HCT116 (cell line): ENCODE measurements around the gene OR52N5. TPM values are rescaled to one million over a fixed set of nuclear protein-coding genes. Genes with fewer than 3 reads are reported as not detected.

Experiments
- ATAC-seq: fragments of 200-7000 bp; cut with Tn5 transposase; 2 replicates; pipeline ENCODE4 v1.9.1; 2020; ENCODE audit warnings: mild to moderate bottlenecking, moderate library complexity
- BruUV-seq: library from RNA; stranded (reverse); fragments of 400-500 nt; replicated peaks from 2 replicates; lab custom pipeline; 2021; lab: Mats Ljungman, UMichigan
- CTCF ChIA-PET: fragments of 300-600 bp; sonication (Branson Sonifier 250); formaldehyde crosslinking; loops from one replicate; lab custom pipeline; 2021; ENCODE audit warnings: antibody characterized with exemption; lab: Charles Lee
- POLR2A ChIA-PET: fragments of 300-600, 350-600 bp; sonication (Branson Sonifier 250); formaldehyde crosslinking; loops from one replicate; lab custom pipeline; 2021; ENCODE audit warnings: antibody characterized with exemption; lab: Charles Lee
- RAD21 ChIA-PET, 2 experiments: fragments of 300-600 bp; sonication (Branson Sonifier 250); formaldehyde crosslinking; loops; one replicate each; lab custom pipeline; 2023; ENCODE audit warnings: low total read pairs in 2 of 2; ENCODE audit not compliant: uncharacterized antibody in 2 of 2, unreplicated experiment in 2 of 2, low non-redundant PET in 1 of 2; lab: Charles Lee
- DNase-seq: peaks from one replicate; pipeline ENCODE4 v3.0.0-alpha.2; 2010; ENCODE audit warnings: low read depth, low spot score
- H2AFZ ChIP-seq: fragments of 200-600 bp; shearing (Covaris generic), sonication (generic); 2 replicates; pipeline ENCODE4 v1.6.1; 2017; ENCODE audit warnings: low read depth, mixed run types, mixed read lengths, antibody characterized with exemption, low read length; ENCODE audit not compliant: poor library complexity, severe bottlenecking
- H3K27ac ChIP-seq: 2 replicates; pipeline ENCODE4 v1.5.1; 2012; ENCODE audit warnings: low read depth, low read length
- H3K27me3 ChIP-seq: fragments of 200-600 bp; sonication (generic); 2 replicates; pipeline ENCODE4 v1.6.1; 2016; ENCODE audit warnings: mixed run types, low read length, mixed read lengths; ENCODE audit not compliant: insufficient read depth
- H3K36me3 ChIP-seq, 2 experiments: fragments of 200-500 bp in 1 of 2; fragments of 200-600 bp in 1 of 2; sonication (Bioruptor generic) in 1 of 2; sonication (generic) in 1 of 2; 2 replicates each; pipeline versions ENCODE4 v1.5.1 to v1.6.1; 2014 to 2016; ENCODE audit warnings: low read length in 2 of 2, inconsistent platforms in 1 of 2, mixed read lengths in 1 of 2, mixed run types in 1 of 2; ENCODE audit not compliant: insufficient read depth in 2 of 2, control insufficient read depth in 1 of 2
- H3K4me1 ChIP-seq, 2 experiments: fragments of 200-600 bp in 1 of 2; sonication (generic) in 1 of 2; 2 replicates each; pipeline versions ENCODE4 v1.5.1 to v1.6.1; 2012 to 2017; ENCODE audit warnings: low read length in 2 of 2, inconsistent platforms in 1 of 2, mild to moderate bottlenecking in 1 of 2, mixed read lengths in 1 of 2, mixed run types in 1 of 2, moderate library complexity in 1 of 2; ENCODE audit not compliant: insufficient read depth in 2 of 2, control insufficient read depth in 1 of 2
- H3K4me2 ChIP-seq: fragments of 200-600 bp; sonication (generic); 2 replicates; pipeline ENCODE4 v1.6.1; 2017; ENCODE audit warnings: mixed run types, low read length, mixed read lengths
- H3K4me3 ChIP-seq, 2 experiments: fragments of 200-600 bp in 1 of 2; sonication (generic) in 1 of 2; replicated peaks in 1 of 2; 2 replicates each; pipeline ENCODE4 v1.5.1; 2011 to 2016; ENCODE audit warnings: low read length in 2 of 2, control low read depth in 1 of 2, low read depth in 1 of 2, mild to moderate bottlenecking in 1 of 2, mixed read lengths in 1 of 2, mixed run types in 1 of 2
- H3K79me2 ChIP-seq: fragments of 200-600 bp; sonication (generic); 2 replicates; pipeline ENCODE4 v1.6.1; 2017; ENCODE audit warnings: mild to moderate bottlenecking, mixed run types, low read length, moderate library complexity, mixed read lengths; ENCODE audit not compliant: insufficient read depth
- H3K9ac ChIP-seq: fragments of 200-600 bp; sonication (generic); 2 replicates; pipeline ENCODE4 v1.6.1; 2016; ENCODE audit warnings: low read length, mixed read lengths
- H3K9me2 ChIP-seq: fragments of 200-600 bp; sonication (generic), shearing (Covaris generic); 2 replicates; pipeline ENCODE4 v1.6.1; 2017; ENCODE audit warnings: mixed run types, mild to moderate bottlenecking, moderate library complexity; ENCODE audit not compliant: insufficient read depth
- H3K9me3 ChIP-seq, 2 experiments: fragments of 200-500 bp in 1 of 2; fragments of 200-600 bp in 1 of 2; sonication (Bioruptor generic) in 1 of 2; sonication (generic) in 1 of 2; 2 replicates each; pipeline ENCODE4 v1.6.1; 2014 to 2017; ENCODE audit warnings: low read length in 2 of 2, mixed read lengths in 2 of 2, inconsistent platforms in 1 of 2, low read depth in 1 of 2, mild to moderate bottlenecking in 1 of 2, mixed run types in 1 of 2, moderate library complexity in 1 of 2; ENCODE audit not compliant: control insufficient read depth in 1 of 2, insufficient read depth in 1 of 2
- H4K20me1 ChIP-seq: fragments of 200-600 bp; sonication (generic), shearing (Covaris generic); 2 replicates; pipeline ENCODE4 v1.6.1; 2017; ENCODE audit warnings: mixed run types, mild to moderate bottlenecking, moderate library complexity; ENCODE audit not compliant: insufficient read depth
- CBX3 ChIP-seq: IDR thresholded peaks from 2 replicates; pipeline ENCODE4 v1.6.1; 2012; ENCODE audit warnings: low read depth
- CEBPB ChIP-seq: IDR thresholded peaks from 2 replicates; pipeline ENCODE4 v1.6.1; 2012; ENCODE audit warnings: low read depth
- POLR2AphosphoS5 ChIP-seq: IDR thresholded peaks from 2 replicates; pipeline ENCODE4 v1.6.1; 2011; ENCODE audit warnings: mild to moderate bottlenecking, low read depth, low read length, moderate library complexity
- SP1 ChIP-seq: IDR thresholded peaks from 2 replicates; pipeline ENCODE4 v1.6.1; 2012; ENCODE audit warnings: low read depth
- SRF ChIP-seq: IDR thresholded peaks from 2 replicates; pipeline ENCODE4 v1.6.1; 2012; ENCODE audit warnings: low read depth
- TCF7L2 ChIP-seq: IDR thresholded peaks from 2 replicates; pipeline ENCODE4 v1.7.0; 2011; ENCODE audit warnings: borderline replicate concordance, inconsistent platforms; ENCODE audit not compliant: insufficient read depth, insufficient read length; ENCODE audit errors: extremely low read depth
- YY1 ChIP-seq: IDR thresholded peaks from 2 replicates; pipeline ENCODE4 v1.6.1; 2011; ENCODE audit warnings: low read length, low read depth, moderate library complexity, mild to moderate bottlenecking; ENCODE audit not compliant: insufficient replicate concordance; ENCODE audit errors: extremely low read depth
- ZFX ChIP-seq: fragments of 450-650 bp; IDR thresholded peaks from 2 replicates; pipeline ENCODE4 v1.6.1; 2017
- intact Hi-C: fragments of 100-400 bp; cut with micrococcal nuclease; formaldehyde crosslinking; loops from 2 replicates; pipeline ENCODE4 v1.10.0; 2022
- total RNA-seq: library from RNA; stranded (reverse); gene quantifications from one replicate; pipeline ENCODE4 v1.2.1, GENCODE V29; 2021; ENCODE audit not compliant: unreplicated experiment
- TF ChIP-seq, protein P1 (sequence below): IDR thresholded peaks from 2 replicates; pipeline ENCODE4 v1.6.1; 2011; ENCODE audit warnings: mild to moderate bottlenecking, low read length, moderate library complexity; ENCODE audit not compliant: insufficient replicate concordance; ENCODE audit errors: extremely low read depth
- TF ChIP-seq, protein P2 (sequence below): IDR thresholded peaks from 2 replicates; pipeline ENCODE4 v1.6.1; 2012

The OR52N5 gene
- total RNA-seq, 1 experiment from 2014 or later, result not detected

DNA sequence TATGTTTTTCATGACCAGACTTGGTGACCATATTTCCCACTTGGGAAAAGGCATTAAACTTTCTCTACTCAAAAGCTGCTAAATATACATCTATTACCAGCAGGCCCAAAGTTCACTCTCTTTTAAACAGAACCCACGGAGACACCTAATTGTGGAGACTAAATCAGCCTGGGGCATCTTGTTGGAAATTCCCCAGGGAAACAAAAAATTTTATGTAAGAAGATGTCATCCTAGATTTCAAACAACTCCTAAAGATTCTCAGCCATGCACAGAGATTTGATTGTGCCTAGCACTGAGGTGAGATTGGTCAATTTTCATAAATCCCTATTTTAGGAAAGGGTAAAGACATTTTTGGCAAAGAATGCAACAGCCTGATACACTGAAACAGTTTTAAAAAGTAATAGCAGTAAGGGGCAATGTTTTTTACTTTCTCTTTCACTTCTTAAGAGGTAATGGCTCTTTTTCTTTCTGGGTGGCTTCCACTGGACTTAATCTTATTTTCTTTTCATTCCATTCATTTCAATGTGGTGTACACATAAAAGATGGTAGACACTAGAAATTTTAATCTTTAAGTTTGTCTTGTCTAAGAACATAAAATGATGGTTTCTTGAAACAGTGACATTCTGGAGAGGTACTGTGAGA, 35.2 kb upstream of the OR52N5 start:
- no peaks in the 10 kb centered on the region for H3K79me2 ChIP-seq
- TF ChIP-seq SP1 (no peak), CBX3 (no peak), SRF (no peak), POLR2AphosphoS5 (no peak), YY1 (no peak), ZFX (no peak), CEBPB (no peak), TCF7L2 (no peak)
- TF ChIP-seq, protein P1, sequence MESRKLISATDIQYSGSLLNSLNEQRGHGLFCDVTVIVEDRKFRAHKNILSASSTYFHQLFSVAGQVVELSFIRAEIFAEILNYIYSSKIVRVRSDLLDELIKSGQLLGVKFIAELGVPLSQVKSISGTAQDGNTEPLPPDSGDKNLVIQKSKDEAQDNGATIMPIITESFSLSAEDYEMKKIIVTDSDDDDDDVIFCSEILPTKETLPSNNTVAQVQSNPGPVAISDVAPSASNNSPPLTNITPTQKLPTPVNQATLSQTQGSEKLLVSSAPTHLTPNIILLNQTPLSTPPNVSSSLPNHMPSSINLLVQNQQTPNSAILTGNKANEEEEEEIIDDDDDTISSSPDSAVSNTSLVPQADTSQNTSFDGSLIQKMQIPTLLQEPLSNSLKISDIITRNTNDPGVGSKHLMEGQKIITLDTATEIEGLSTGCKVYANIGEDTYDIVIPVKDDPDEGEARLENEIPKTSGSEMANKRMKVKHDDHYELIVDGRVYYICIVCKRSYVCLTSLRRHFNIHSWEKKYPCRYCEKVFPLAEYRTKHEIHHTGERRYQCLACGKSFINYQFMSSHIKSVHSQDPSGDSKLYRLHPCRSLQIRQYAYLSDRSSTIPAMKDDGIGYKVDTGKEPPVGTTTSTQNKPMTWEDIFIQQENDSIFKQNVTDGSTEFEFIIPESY, result no peak
- TF ChIP-seq, protein P2, sequence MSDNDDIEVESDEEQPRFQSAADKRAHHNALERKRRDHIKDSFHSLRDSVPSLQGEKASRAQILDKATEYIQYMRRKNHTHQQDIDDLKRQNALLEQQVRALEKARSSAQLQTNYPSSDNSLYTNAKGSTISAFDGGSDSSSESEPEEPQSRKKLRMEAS, result no peak
- TF ChIP-seq, all 23 proteins: peak for 0
- Histone ChIP-seq H3K36me3 (no peaks in the 10 kb centered on the region), H3K9me3 (no peaks in the 10 kb centered on the region), H3K27me3 (peaks cover 73% of the 10 kb centered on the region), H3K4me1 (no peaks in the 10 kb centered on the region), H3K9me2 (no peaks in the 10 kb centered on the region), H3K27ac (no peak overlapping the region), H3K9ac (no peak overlapping the region), H4K20me1 (no peaks in the 10 kb centered on the region), H3K4me2 (no peak overlapping the region), H2AFZ (no peak overlapping the region), H3K4me3 (no peak overlapping the region)
- BruUV-seq, result no TSS peak
- intact Hi-C loops, result loop anchor here (10.0 kb wide), 1 partner anchor 536 kb away; no protein-coding TSS in a partner anchor
- ChIA-PET CTCF (no interaction called here), RAD21 (no interaction called here), POLR2A (no interaction called here)
- DNase-seq (no peak), ATAC-seq (no peak)
